HCT116 (cell line): ENCODE results near the gene ZBTB7C.

Experiments
- ATF3 ChIP-seq: IDR thresholded peaks from 2 replicates; pipeline ENCODE4 v1.6.1; 2012
- EZH2 ChIP-seq: fragments of 200-600 bp; sonication (generic); IDR thresholded peaks from 2 replicates; pipeline ENCODE4 v1.6.1; 2017; ENCODE audit warnings: antibody characterized with exemption, mixed run types
- POLR2A ChIP-seq: IDR thresholded peaks from 2 replicates; pipeline ENCODE4 v1.7.0; 2011; ENCODE audit warnings: borderline replicate concordance; ENCODE audit not compliant: insufficient read depth, insufficient read length; ENCODE audit errors: extremely low read depth
- POLR2AphosphoS5 ChIP-seq: IDR thresholded peaks from 2 replicates; pipeline ENCODE4 v1.6.1; 2011; ENCODE audit warnings: mild to moderate bottlenecking, low read depth, low read length, moderate library complexity
- RAD21 ChIP-seq: IDR thresholded peaks from 2 replicates; pipeline ENCODE4 v1.6.1; 2012; ENCODE audit warnings: low read depth, mild to moderate bottlenecking
- TF ChIP-seq, protein P1 (sequence below), 3 experiments: fragments of 200-600 bp in 1 of 3; sonication (generic) in 1 of 3; IDR thresholded peaks in 2 of 3; conservative IDR thresholded peaks in 1 of 3; 2 replicates each; pipeline ENCODE4 v1.5.1; 2012 to 2017; ENCODE audit warnings: low read depth in 2 of 3, low read length in 2 of 3, antibody characterized with exemption in 1 of 3, borderline replicate concordance in 1 of 3, control low read depth in 1 of 3, mild to moderate bottlenecking in 1 of 3, mixed read lengths in 1 of 3, mixed run types in 1 of 3, moderate library complexity in 1 of 3; ENCODE audit not compliant: insufficient read depth in 1 of 3
- TF ChIP-seq, protein P2 (sequence below): IDR thresholded peaks from 2 replicates; pipeline ENCODE4 v1.6.1; 2012; ENCODE audit warnings: low read depth

DNA sequence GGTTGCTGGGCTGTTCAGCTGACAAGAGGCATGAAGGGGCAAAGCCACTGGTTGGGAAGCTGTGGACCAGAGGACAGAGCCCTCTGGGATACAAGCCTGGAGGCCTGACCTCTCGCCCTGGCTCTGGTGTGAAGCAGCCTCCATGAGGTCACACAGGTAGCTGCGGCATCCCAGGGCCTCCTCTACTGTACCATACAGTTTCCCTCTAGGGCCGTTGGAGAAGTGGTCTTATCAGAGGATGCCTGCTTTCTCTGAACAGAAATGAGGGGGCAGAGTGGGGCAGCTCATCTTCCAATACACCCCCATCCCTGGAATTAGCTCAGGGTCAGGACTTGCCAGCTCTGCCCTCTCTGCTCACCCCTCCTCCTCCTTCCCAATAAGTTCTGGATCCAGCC, 343.6 kb downstream of the ZBTB7C start:
- TF ChIP-seq, protein P1, sequence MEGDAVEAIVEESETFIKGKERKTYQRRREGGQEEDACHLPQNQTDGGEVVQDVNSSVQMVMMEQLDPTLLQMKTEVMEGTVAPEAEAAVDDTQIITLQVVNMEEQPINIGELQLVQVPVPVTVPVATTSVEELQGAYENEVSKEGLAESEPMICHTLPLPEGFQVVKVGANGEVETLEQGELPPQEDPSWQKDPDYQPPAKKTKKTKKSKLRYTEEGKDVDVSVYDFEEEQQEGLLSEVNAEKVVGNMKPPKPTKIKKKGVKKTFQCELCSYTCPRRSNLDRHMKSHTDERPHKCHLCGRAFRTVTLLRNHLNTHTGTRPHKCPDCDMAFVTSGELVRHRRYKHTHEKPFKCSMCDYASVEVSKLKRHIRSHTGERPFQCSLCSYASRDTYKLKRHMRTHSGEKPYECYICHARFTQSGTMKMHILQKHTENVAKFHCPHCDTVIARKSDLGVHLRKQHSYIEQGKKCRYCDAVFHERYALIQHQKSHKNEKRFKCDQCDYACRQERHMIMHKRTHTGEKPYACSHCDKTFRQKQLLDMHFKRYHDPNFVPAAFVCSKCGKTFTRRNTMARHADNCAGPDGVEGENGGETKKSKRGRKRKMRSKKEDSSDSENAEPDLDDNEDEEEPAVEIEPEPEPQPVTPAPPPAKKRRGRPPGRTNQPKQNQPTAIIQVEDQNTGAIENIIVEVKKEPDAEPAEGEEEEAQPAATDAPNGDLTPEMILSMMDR (IDR thresholded peaks at IDR 0.05 in 2 of 3, conservative IDR thresholded peaks at IDR 0.05 in 1 of 3; ENCODE audit: borderline replicate concordance in 1 of 3, insufficient read depth in 1 of 3, low read depth in 2 of 3, low read length in 2 of 3): no peak
- TF ChIP-seq ATF3: no peak
- TF ChIP-seq RAD21: no peak
- TF ChIP-seq POLR2AphosphoS5: no peak
- TF ChIP-seq, protein P2, sequence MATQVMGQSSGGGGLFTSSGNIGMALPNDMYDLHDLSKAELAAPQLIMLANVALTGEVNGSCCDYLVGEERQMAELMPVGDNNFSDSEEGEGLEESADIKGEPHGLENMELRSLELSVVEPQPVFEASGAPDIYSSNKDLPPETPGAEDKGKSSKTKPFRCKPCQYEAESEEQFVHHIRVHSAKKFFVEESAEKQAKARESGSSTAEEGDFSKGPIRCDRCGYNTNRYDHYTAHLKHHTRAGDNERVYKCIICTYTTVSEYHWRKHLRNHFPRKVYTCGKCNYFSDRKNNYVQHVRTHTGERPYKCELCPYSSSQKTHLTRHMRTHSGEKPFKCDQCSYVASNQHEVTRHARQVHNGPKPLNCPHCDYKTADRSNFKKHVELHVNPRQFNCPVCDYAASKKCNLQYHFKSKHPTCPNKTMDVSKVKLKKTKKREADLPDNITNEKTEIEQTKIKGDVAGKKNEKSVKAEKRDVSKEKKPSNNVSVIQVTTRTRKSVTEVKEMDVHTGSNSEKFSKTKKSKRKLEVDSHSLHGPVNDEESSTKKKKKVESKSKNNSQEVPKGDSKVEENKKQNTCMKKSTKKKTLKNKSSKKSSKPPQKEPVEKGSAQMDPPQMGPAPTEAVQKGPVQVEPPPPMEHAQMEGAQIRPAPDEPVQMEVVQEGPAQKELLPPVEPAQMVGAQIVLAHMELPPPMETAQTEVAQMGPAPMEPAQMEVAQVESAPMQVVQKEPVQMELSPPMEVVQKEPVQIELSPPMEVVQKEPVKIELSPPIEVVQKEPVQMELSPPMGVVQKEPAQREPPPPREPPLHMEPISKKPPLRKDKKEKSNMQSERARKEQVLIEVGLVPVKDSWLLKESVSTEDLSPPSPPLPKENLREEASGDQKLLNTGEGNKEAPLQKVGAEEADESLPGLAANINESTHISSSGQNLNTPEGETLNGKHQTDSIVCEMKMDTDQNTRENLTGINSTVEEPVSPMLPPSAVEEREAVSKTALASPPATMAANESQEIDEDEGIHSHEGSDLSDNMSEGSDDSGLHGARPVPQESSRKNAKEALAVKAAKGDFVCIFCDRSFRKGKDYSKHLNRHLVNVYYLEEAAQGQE: no peak
- no peak for TF ChIP-seq EZH2
- no peak for TF ChIP-seq POLR2A
